Inflammatory macrophage treated with lipopolysaccharide for 4 hours (primary cell): ENCODE results near the gene ZNRF2.

Experiments used
- DNase-seq: peaks from one replicate; pipeline ENCODE4 v3.0.0-alpha.2; 2020

The ZNRF2 gene

GRCh38 chr7:30284298-30285066 is at the start of gene ZNRF2:
Gene ZNRF2, plus strand, starts transcription at chr7:30284597. Its CDS starts 761 bp downstream, at chr7:30285358.
- peak; percentile 98 for DNase-seq

GRCh38 chr7:30237271-30237695 is 47.1 kb upstream of the ZNRF2 start:
- DNase-seq = peak; percentile 99

GRCh38 chr7:30238721-30239441 is 45.5 kb upstream of the ZNRF2 start:
- peak; percentile 93 for DNase-seq

GRCh38 chr7:30240106-30240800 is 44.1 kb upstream of the ZNRF2 start:
- DNase-seq = peak; percentile 92

GRCh38 chr7:30241767-30242166 is 42.6 kb upstream of the ZNRF2 start:
- DNase-seq = no peak

- no peak for DNase-seq
Observed at GRCh38 chr7:30244340-30244739, 40.1 kb upstream of the ZNRF2 start.

- no peak for DNase-seq
Observed at GRCh38 chr7:30245913-30246312, 38.5 kb upstream of the ZNRF2 start.

GRCh38 chr7:30246392-30246791 is 38.0 kb upstream of the ZNRF2 start:
- DNase-seq = no peak

GRCh38 chr7:30247541-30248401 is 36.6 kb upstream of the ZNRF2 start:
- no peak for DNase-seq

- peak; percentile 80 for DNase-seq
Observed at GRCh38 chr7:30249316-30249715, 35.1 kb upstream of the ZNRF2 start.

- no peak for DNase-seq
Observed at GRCh38 chr7:30249986-30250774, 34.2 kb upstream of the ZNRF2 start.

GRCh38 chr7:30251708-30252329 is 32.6 kb upstream of the ZNRF2 start:
- no peak for DNase-seq

- DNase-seq = peak; percentile 60
Observed at GRCh38 chr7:30252885-30253795, 31.3 kb upstream of the ZNRF2 start.

- DNase-seq = no peak
Observed at GRCh38 chr7:30253796-30254165, 30.6 kb upstream of the ZNRF2 start.

GRCh38 chr7:30254248-30254647 is 30.1 kb upstream of the ZNRF2 start:
- DNase-seq = no peak

GRCh38 chr7:30254717-30255063 is 29.7 kb upstream of the ZNRF2 start:
- DNase-seq = no peak

GRCh38 chr7:30255064-30255769 is 29.2 kb upstream of the ZNRF2 start:
- DNase-seq = no peak

GRCh38 chr7:30256349-30256858 is 28.0 kb upstream of the ZNRF2 start:
- DNase-seq = no peak

GRCh38 chr7:30260246-30260768 is 24.1 kb upstream of the ZNRF2 start:
- no peak for DNase-seq
